ENCODE data around the gene OGG1.
"Not testable (repeated sequence)": the region's sequence is repeated elsewhere in the genome, so short reads cannot be mapped to it uniquely, and the experiment has no call there.

Gene OGG1

GRCh38 chr3:9761919-9762318, 12.2 kb downstream of the OGG1 start:
- DNase-seq: no peak

GRCh38 chr3:9762871-9763270, 13.1 kb downstream of the OGG1 start:
- no peak for DNase-seq

- peak in 1 of 58 donors; percentile 24 for DNase-seq
Observed at GRCh38 chr3:9765865-9766264, 16.1 kb downstream of the OGG1 start.

DNA sequence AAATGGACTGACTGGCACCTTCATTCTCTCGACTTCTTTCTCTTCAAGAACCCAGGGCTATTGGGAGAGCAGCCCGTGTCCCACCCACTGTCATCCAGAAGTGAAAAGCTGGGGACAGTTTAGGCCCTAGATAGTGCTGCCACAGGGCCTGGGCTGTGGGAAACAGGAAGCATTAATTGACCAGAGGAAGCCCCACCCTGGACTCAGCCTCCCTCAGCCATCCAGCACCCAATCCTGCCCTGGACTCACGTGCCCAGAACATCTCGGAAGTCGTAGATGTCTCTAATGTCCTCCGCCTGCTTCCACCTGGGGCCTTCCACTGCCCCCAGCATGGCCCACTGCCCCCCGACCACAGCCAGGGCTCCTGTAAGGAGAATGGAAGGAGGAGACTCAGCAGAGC, 17.7 kb downstream of the OGG1 start:
- no peak for DNase-seq

- peak in 3 of 58 donors; percentile 13 to 29 (median 15) for DNase-seq
Observed at GRCh38 chr3:9768141-9768775, 18.5 kb downstream of the OGG1 start.

DNA sequence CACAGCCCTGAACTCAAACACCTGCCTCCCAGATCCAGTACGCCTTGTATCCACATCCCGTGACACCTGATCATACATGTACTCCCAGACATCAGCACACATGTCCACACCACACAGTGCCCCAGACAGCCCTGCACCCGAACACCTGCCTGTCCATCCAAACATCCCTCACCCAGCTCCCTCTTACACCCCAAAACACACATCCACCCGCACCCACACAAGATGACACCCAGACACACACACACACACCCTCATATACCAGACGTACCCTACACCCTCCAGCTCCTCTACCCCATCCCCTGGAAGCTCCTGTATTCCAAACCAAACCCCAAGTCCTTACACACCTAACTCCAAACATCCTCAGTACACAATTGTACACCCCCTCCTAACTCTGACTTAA, 19.3 kb downstream of the OGG1 start:
- no peak for DNase-seq

DNA sequence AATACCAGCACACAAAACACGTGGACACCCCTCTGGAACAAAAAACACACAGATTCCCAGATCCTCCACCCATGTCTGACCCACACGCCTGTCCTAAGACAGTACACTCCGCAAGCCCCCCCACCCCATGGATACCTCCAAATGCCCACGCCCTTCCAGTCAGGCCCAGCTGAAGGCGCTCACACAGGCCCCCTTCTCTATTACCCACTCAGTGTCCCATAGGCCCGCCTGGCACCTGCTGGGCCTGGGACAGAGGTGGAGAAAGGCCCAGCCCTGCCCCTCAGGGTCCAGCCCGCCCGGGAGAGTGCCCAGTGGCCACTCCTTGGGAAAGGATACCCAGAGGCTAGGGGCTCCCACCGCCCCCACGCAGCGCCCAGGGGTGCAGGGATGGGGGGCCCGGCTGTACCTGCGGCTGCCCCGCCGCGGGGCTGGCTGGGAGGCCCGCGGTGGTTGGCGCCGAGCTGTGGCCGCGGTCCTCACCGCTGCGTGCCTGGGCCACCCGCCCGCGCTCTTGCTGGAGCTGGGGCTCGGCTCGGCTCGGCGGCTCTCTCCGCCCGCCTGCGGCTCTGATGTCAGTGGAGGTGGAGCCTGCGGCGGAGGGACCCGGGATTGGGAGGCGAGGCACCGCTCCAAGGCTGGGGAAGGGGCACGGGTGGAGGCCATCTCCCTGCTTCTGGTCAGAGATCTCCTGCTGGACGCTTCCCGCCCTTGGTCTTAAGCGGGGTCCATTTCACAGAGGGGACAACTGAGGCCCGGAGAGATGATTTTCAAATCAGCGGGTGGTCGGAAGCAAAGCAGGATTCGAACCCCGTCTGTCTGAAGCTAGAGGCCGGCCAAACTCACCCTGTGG, 19.9 kb downstream of the OGG1 start, which contains the start of gene CAMK1:
CAMK1 (minus strand) TSS at position 522 of the 850 bp plus-strand sequence. CDS start 2,198 bp downstream, outside the sequence.
- DNase-seq: peak in 55 of 58 donors; percentile 25 to 92 (median 68)

DNA sequence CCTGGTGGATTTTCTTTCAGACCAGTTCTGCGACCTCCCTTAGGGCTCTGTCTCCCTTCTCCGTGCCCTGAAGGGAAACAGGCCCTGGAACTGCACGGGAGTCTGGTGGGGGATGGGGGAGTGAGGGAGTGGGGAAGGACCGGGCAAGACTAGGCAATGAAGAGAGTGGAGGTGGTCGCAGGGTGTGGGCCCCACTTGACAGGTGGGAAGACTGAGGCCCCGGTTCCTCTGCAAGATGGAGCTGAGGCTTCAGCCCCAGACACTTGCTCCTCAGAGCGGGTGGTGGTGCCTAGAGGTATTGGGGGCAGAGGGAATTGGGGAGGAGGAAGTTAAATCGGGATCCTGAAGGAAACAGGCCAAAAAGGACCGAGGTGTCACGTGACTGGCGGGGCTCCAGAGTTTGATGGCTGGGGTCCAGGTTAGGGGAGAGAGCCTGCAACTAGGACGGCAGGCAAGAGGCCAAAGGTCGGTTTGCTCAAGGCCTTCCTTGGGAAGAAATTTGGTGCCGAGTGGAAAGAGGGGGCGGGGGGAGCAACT, 20.6 kb downstream of the OGG1 start:
- peak in 52 of 58 donors; percentile 15 to 85 (median 62) for DNase-seq

DNA sequence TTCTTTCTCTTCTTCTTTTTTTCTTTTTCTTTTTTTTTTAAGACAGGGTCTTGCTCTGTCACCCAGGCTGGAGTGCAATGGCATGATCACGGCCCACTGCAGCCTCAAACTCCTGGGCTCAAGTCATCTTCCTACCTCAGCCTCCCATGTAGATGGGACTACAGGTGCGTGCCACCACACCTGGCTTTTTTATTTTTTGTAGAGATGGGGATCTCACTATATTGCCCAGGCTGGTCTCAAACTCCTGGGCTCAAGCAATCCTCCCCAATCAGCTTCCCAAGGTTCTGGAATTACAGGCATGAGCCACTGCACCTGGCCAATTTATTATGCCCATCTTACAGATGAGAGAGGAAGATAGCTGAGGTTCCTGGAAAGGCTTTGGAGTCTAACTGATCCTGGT, 21.3 kb downstream of the OGG1 start:
- not testable (repeated sequence) for DNase-seq

- peak in 5 of 58 donors; percentile 10 to 47 (median 31) for DNase-seq
Observed at GRCh38 chr3:9776896-9777693, 27.3 kb downstream of the OGG1 start.

GRCh38 chr3:9777694-9778021, 27.9 kb downstream of the OGG1 start:
- DNase-seq: peak in 6 of 58 donors; percentile 22 to 54 (median 31)

- peak in 21 of 58 donors; percentile 6 to 74 (median 46) for DNase-seq
Observed at GRCh38 chr3:9778143-9779074, 28.7 kb downstream of the OGG1 start.

- no peak for DNase-seq
Observed at GRCh38 chr3:9779075-9779593, 29.4 kb downstream of the OGG1 start.

- DNase-seq: peak in 5 of 58 donors; percentile 44 to 64 (median 50)
Observed at GRCh38 chr3:9779721-9780457, 30.1 kb downstream of the OGG1 start.

GRCh38 chr3:9780458-9780812, 30.7 kb downstream of the OGG1 start:
- DNase-seq: peak in 1 of 58 donors; percentile 29

- DNase-seq: no peak
Observed at GRCh38 chr3:9780910-9781309, 31.2 kb downstream of the OGG1 start.

DNA sequence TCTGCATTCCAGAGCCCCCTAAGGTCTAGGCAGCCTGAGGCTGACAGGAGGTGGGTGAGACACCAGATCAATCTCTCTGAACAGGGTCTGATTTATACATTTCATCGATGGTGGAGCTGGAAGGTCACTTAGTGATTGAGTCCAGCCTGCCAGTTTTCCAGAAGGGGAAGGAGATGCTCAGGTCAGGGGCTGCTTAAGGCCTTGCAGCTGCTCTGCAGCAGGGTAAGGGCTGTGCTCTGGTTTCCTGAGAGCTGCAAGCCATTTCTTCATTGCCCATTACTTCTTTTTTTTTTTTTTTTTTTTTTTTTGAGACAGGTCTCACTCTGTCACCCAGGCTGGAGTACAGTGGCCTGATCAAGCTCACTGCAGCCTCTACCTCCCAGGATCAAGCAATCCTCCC, 31.8 kb downstream of the OGG1 start:
- no peak for DNase-seq

GRCh38 chr3:9781978-9782603, 32.3 kb downstream of the OGG1 start:
- no peak for DNase-seq

- DNase-seq: no peak
Observed at GRCh38 chr3:9782770-9783169, 33.0 kb downstream of the OGG1 start.
